ENCODE measurements around the gene GDF11.

The GDF11 gene

GRCh38 chr12:55742719-55743405 is at the start of gene GDF11:
GDF11 (plus strand) TSS chr12:55743122; CDS start chr12:55743317, 195 bp downstream.
- DNase-seq: no peak

DNA sequence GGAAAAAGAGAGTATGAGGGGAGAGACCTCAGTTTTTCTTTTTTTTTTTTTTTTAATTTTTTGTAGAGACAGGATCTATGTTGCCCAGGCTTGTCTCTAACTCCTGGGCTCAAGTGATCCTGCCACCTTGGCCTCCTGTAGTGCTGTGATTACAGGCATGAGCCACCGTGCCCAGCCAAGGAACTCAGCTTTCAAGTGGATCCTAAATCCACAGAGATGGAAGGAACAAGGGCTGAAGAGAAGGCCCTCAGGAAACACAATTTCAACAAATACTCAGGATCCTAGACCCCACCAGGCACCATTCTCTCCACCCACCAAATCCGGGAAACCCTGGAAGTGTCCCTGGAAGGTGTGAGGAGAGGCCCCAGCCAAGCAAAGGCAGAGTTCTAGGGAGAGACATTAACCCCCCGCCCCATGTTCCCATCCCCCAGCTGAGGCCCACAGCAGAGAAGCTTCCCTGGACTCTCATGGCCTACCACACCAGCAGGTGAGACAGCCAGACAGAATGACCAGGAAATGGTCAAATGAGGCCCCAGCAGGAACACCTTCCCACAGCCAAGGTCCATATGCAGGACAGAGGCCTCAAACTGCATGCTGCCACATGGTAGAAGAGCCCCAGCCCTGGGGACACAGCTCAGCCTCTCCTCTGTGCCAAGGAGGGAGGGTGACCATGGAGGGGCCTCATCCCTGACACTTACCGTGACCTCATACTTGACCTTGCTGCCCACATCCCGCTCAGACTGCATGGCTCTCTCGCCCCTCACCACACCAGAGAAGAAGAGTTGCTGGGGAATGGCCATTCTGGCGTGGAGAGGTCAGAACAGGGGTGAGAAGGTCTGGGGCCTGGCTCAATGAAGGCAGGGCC is 49.4 kb upstream of the GDF11 start:
- no peak for DNase-seq

DNA sequence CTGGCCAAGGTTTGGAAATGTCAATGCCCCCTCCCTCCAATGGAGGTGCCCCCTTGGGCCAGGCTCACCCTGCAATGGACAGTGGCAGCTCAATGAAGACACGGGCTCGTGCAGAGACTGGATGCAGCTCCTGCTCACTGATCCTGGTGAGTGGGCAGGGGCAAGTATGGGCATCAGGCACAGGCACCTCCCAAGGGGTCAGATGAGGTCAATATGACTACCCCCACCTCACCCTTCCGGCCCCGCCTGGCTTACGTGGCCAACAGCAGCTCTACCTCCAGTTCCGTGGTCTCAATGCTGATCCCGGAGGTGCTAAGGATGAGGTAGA is 48.8 kb upstream of the GDF11 start:
- no peak for DNase-seq

GRCh38 chr12:55694651-55695050 is 48.3 kb upstream of the GDF11 start:
- no peak for DNase-seq

- no peak for DNase-seq
Observed at GRCh38 chr12:55695349-55695748, 47.6 kb upstream of the GDF11 start.

DNA sequence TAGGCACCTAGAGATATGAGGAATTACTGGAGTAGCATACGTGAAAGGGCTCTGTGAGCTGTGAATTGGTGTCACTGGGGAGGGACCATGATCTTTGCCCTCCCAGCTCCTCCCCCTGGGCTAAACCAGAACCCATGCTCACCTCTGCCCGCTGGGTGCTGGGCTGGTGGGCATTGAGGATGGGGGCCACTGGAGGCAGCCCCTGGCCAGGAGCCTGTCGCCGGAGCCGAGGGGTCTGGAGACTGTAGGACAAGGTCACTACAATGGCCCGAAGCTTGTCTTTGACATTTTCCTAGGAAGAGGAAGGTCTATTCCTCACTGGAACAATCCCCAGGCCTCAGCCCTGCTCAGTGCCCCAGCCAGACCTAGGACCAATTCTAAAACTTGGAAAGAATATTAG is 46.8 kb upstream of the GDF11 start:
- no peak for DNase-seq

DNA sequence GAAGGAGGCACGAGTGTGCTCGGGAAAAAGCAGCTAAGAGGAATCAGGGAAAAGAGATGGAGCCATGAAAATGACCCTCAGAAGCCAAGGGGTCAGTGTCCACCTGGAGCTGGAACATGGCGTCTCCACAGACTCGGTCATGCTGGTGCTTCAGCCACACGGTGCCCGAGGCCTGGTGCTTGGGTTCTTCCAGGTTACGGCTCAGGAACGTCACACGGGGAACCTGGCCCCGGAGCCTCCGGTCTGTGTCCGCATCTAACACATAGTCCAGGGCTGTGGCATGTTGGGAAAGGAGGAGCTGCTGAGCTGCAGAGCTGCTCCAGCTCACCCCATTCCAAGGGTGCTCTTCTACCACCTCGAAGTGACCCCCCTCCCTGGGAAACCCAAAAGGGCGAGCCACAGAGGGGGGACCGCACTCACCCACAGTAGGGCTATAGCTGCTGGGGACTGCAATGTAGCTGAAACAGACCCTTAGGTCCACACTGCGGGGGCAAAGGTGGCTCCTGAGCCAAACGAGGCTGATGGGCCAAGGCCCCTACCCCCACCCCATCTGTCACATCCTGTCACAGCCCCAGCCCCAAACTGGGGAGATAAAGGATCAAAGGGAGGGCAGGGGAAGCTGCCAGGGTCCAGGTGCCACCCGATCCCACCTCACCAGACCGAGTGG is 46.0 kb upstream of the GDF11 start:
- no peak for DNase-seq

DNA sequence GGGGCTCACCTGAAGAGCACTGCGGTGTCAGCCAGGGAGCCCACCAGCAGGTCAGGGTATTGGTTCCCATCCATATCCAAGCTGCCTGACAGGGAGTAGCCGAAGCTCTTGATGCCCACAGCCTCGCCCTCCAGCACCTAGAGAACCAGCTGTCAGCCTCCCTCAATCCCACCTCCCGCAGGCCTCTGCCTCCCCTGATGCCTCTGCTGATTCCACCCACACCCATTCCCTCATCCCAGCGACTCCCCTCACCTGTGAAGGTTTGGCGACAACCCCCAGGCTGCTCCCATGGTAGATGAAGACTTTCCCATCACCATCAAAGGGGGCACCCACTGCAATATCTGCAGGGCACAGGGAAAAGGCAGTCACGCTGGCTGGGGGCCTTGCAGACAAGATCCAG is 45.2 kb upstream of the GDF11 start:
- DNase-seq: no peak

DNA sequence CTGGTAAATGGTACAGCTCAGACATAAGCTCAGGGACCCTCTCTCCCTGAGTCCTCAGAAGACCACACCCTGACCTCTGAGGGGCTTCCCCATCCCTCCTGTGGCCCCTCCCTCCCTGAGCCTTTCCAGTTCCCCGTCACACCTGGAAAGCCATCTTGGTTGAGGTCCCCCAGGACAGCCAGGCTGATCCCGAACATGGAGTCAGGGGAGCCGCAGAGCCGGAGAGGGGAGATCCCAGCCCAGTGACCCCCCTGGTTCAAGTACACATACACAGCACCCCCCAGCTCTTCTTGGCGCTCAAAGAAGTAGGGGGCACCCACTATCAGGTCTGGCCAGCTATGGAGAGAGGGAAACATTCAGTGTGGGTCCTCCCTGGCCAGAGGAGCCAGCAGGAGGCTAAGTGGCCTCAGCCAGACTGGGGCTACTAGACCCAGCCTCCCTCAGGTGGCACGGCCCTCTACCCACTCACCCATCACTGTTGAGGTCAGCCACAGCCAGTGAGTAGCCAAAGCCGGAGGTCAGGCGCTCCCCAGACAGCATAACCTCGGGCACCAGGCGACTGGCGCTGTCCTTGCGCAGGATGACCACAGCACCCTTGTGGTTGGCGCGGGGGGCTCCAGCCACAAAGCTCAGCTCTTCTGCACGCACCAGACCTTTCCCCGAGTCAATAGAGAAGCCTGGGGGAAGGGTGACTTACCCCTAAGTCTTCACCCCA is 44.5 kb upstream of the GDF11 start:
- DNase-seq: no peak

GRCh38 chr12:55698965-55699364 is 44.0 kb upstream of the GDF11 start:
- DNase-seq: no peak

DNA sequence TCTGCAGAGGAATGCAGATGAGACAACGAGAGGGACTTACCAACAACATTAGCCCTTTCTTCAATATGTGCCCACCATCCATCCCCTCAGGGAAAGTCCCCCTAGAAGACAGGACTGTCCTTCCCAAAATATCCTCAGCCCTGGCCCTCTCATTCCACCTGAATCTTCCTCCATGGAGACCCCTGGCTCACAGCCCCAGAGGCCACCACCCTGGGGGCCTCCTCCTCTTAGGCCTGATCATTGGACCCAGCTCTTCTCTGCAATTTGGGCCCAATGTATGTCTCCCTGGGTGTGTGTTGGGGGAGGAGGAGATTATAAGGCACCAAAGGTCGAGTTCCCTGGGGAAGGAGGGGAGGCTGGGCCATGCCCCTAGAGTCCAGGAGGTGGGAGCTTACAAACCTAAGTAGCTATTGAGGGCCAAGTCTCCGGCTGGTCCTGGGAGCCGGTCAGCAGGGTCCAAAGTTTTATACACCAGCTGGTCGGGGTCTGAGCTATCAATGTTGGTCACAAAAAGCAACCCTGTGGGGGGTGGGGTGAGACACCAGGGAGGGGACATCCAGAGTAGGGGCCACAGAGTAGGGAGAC is 43.4 kb upstream of the GDF11 start:
- no peak for DNase-seq

DNA sequence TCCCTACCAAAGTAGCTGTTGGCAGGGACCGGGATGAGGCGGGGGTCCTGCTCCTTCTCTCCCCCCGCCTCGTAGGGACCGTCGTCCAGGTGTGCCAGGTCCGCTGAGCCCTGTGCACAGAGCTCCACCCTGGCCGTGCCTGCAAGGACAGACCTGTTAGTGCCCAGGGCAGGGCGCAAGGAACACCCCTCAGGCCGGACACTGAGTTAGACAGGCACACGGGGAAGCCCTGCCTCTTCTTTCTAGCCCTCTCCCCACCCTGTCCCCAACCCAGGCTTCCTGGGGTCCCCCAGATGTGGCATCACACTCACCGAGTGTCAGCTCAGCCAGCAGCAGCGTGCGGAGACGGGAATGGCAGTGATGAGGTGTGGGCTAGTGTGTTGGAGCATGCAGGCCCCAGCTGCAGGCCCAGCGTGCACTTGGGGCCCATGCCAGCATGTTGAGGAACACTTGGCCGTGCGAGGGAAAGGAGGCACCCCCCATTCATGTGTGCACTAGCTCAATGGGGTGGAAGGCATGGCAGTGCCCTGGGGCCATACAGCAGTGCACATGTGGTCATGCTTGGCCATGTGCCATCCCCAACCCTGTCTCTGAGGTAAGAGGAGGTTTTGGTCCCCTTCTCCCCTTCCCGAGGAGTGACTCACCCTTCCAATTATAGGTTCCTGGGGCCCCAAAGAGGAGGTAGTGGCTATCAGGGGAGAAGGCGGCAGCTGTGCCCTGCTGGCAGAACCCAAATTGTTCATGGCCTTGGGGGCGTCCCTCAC is 42.5 kb upstream of the GDF11 start:
- DNase-seq: no peak

- no peak for DNase-seq
Observed at GRCh38 chr12:55702861-55703260, 40.1 kb upstream of the GDF11 start.

DNA sequence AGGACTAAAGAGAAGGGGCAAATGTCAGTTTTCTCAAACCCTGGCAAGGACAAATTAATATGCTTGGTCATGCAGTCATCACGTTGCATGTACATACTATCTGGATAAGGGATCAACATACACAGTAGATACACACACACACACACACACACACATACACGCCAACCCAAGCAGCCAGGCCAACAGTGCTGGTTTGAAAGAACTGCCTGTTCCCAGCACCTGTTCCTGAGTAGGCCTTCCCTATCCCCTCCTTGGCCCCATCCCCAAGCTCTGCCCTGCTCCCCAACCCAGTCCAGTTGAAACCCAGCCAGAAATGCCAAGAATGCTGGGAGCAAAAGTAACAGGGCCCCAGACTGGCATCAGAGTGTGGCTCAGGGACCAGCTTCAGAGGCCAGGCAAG is 39.6 kb upstream of the GDF11 start:
- DNase-seq: no peak

DNA sequence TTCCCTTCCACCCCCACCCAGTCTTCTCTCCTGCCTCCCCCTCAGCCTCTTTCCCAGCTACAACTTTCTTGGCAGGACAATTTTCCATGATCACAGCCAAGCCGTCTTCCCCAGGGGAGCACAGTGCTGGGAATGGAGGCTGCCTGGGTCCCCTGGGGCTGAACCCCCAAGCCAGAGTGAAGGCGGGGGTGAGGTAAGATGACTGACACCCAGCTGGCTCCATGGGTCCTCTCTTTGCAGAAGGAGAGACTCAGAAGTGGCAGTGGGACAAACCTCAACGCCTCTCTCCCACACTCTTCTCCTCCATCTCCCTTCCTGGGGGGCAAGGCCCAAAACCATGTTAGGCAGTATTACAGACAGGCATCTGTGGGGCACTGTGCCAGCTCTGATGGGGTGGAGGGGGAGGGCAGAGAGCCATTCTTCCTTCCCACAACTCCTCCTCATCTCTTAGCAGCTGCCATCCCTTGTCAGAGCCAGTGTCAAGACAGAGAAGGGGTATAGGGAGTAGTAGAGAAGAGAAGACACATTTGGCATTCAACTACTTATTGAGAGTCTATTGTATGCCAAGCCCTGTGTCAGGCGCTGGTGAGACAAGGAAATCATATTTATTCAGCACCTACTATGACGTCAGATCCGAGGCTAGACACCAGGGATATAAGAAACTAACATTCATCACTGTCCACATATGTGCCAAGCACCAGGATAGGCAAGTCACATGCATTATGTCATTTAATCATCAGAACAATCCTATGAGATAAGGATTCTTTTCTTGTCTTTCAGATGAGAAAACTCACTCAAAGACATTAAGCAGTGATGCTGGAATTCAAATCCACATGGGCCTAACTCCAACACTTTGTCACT is 38.8 kb upstream of the GDF11 start:
- DNase-seq: no peak

GRCh38 chr12:55704824-55705718 is 37.9 kb upstream of the GDF11 start:
- DNase-seq: no peak

- no peak for DNase-seq
Observed at GRCh38 chr12:55705782-55706402, 37.0 kb upstream of the GDF11 start.

DNA sequence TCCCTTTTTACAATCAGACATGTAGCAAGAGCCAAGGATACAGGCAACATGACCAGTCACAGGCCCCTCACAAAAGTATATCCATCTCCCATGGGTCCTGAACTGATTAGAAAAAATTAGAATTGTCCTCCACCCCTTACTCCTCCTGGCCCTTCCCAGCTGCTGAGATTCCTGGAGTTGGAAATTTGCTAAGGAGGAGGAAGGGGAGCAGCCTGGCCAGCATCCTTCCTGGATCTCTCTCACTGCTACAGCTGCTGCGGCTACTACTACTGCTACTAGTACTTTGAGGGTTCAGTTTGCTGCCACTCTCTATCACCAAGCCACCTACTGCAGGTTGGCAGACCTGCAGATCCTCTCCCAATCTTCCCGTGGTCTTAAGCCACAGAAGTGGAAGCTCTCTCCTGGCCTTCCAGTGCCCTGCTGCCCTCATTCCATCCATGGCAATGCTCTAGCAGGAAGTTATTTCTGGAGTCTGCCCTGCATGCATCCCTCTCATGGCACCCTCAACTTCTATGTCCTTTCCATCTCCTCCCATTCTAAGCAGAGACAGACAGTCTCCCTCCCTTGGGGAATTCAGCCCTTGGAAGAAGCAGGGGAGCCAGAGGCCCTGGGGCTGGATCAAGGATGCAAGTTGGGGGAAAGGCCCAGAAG is 36.2 kb upstream of the GDF11 start:
- no peak for DNase-seq

GRCh38 chr12:55707219-55707671 is 35.7 kb upstream of the GDF11 start:
- no peak for DNase-seq
